ENCODE data around the gene PNISR. TPM values are rescaled to one million over a fixed set of nuclear protein-coding genes. Genes with fewer than 3 reads are reported as not detected.

The PNISR gene
- total and polyA plus RNA-seq, 4 donors, result 9.8 to 88.7 (median 48.3) TPM

DNA sequence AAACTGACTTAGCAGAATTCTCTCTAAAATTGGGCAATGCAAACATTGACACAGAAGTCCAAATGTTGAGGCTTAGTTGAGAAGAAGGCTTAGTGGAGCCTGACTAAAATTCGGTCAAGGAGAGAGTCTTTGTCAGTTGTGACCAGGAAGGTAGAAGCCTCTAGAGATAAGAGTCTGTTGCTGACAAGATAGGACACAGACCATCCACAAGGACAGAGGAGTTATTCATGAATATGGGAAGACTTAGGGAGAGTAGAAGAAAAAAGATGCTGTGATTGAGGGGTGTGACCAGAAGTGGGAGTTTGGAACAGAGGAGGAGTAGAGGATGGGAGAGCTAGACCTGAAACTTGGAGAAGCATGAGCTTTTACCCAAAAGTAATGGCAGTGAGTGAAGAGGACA, 68.5 kb downstream of the PNISR start:
- H3K9ac ChIP-seq (ENCODE audit: low read depth in 1 of 2, low read length in 2 of 2), result no peak overlapping the region
- H3K4me3 ChIP-seq (ENCODE audit: low read depth in 1 of 3, low read length in 3 of 3), result no peak overlapping the region
- no peaks in the 10 kb centered on the region for H3K4me1 ChIP-seq (ENCODE audit: control insufficient read depth in 4 of 4, insufficient read depth in 4 of 4, low read length in 3 of 4)
- no peak overlapping the region for H3K27ac ChIP-seq (ENCODE audit: low read depth in 1 of 2, low read length in 2 of 2)
- H3K27me3 ChIP-seq (ENCODE audit: control insufficient read depth in 4 of 4, insufficient read depth in 4 of 4, low read length in 3 of 4), result peaks cover 0 to 5% (median 1%) of the 10 kb centered on the region in 4 donors
- TF ChIP-seq, protein P1, sequence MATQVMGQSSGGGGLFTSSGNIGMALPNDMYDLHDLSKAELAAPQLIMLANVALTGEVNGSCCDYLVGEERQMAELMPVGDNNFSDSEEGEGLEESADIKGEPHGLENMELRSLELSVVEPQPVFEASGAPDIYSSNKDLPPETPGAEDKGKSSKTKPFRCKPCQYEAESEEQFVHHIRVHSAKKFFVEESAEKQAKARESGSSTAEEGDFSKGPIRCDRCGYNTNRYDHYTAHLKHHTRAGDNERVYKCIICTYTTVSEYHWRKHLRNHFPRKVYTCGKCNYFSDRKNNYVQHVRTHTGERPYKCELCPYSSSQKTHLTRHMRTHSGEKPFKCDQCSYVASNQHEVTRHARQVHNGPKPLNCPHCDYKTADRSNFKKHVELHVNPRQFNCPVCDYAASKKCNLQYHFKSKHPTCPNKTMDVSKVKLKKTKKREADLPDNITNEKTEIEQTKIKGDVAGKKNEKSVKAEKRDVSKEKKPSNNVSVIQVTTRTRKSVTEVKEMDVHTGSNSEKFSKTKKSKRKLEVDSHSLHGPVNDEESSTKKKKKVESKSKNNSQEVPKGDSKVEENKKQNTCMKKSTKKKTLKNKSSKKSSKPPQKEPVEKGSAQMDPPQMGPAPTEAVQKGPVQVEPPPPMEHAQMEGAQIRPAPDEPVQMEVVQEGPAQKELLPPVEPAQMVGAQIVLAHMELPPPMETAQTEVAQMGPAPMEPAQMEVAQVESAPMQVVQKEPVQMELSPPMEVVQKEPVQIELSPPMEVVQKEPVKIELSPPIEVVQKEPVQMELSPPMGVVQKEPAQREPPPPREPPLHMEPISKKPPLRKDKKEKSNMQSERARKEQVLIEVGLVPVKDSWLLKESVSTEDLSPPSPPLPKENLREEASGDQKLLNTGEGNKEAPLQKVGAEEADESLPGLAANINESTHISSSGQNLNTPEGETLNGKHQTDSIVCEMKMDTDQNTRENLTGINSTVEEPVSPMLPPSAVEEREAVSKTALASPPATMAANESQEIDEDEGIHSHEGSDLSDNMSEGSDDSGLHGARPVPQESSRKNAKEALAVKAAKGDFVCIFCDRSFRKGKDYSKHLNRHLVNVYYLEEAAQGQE (IDR thresholded peaks at IDR 0.05), result no peak
- TF ChIP-seq HNF4G (IDR thresholded peaks at IDR 0.05) (no peak), RXRA (IDR thresholded peaks at IDR 0.05) (no peak), TAF1 (conservative IDR thresholded peaks at IDR 0.05) (no peak), NR2F2 (IDR thresholded peaks at IDR 0.05) (no peak), EGR1 (IDR thresholded peaks at IDR 0.05; ENCODE audit: low read depth in 2 of 2) (no peak), SP1 (IDR thresholded peaks at IDR 0.05) (no peak), YY1 (IDR thresholded peaks at IDR 0.05) (no peak), GABPA (IDR thresholded peaks at IDR 0.05 in 1 of 2, conservative IDR thresholded peaks at IDR 0.05 in 1 of 2) (no peak)
- no peaks in the 10 kb centered on the region for H3K36me3 ChIP-seq (ENCODE audit: control insufficient read depth in 4 of 4, insufficient read depth in 3 of 4, low read depth in 1 of 4, low read length in 3 of 4)
- H3K9me3 ChIP-seq (ENCODE audit: control insufficient read depth in 4 of 4, low read length in 3 of 4), result no peaks in the 10 kb centered on the region
- no peak for DNase-seq (ENCODE audit: low spot score)
- 73% methylated on average over 1 of the region's 1 CpG for WGBS

GRCh38 chr6:99354983-99355382, 70.1 kb downstream of the PNISR start:
- no peak overlapping the region for H3K4me3 ChIP-seq (ENCODE audit: low read depth in 1 of 3, low read length in 3 of 3)
- H3K9ac ChIP-seq (ENCODE audit: low read depth in 1 of 2, low read length in 2 of 2), result no peak overlapping the region
- H3K27ac ChIP-seq (ENCODE audit: low read depth in 1 of 2, low read length in 2 of 2), result no peak overlapping the region
- TF ChIP-seq HNF4A (conservative IDR thresholded peaks at IDR 0.05), result no peak
- no peak for TF ChIP-seq SP1 (IDR thresholded peaks at IDR 0.05)
- TF ChIP-seq ZBTB33 (IDR thresholded peaks at IDR 0.05), result no peak
- no peak for TF ChIP-seq GABPA (IDR thresholded peaks at IDR 0.05 in 1 of 2, conservative IDR thresholded peaks at IDR 0.05 in 1 of 2)
- TF ChIP-seq RAD21 (IDR thresholded peaks at IDR 0.05), result no peak
- peaks cover under 1 to 3% (median 2%) of the 10 kb centered on the region in 4 donors for H3K4me1 ChIP-seq (ENCODE audit: control insufficient read depth in 4 of 4, insufficient read depth in 4 of 4, low read length in 3 of 4)
- no peak for DNase-seq (ENCODE audit: low spot score)
- no peaks in the 10 kb centered on the region for H3K9me3 ChIP-seq (ENCODE audit: control insufficient read depth in 4 of 4, low read length in 3 of 4)
- no peaks in the 10 kb centered on the region for H3K36me3 ChIP-seq (ENCODE audit: control insufficient read depth in 4 of 4, insufficient read depth in 3 of 4, low read depth in 1 of 4, low read length in 3 of 4)
- peaks cover 0 to 7% (median 2%) of the 10 kb centered on the region in 4 donors for H3K27me3 ChIP-seq (ENCODE audit: control insufficient read depth in 4 of 4, insufficient read depth in 4 of 4, low read length in 3 of 4)
- WGBS, result 68% methylated on average over 4 of the region's 4 CpGs

DNA sequence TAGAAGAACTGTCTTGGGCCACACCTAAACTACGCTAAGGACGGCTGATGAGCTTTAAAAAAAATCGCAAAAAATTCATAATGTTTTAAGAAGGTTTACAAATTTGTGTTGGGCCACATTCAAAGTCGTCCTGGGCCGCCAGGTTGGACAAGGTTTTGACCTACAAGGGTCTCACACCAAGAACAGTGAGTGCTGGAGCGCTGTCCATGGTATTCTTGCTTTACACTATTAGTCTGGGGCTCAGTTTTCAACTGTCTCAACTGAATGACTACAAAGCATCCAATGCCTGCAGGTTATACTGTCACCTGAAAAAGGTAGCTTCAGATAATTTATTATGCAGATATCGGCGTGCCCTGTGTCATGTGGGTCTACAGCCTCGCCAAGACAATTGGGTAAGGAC, 72.0 kb downstream of the PNISR start:
- Histone ChIP-seq H3K27me3 (ENCODE audit: control insufficient read depth in 4 of 4, insufficient read depth in 4 of 4, low read length in 3 of 4) (peaks cover 0 to 7% (median 2%) of the 10 kb centered on the region in 4 donors), H3K9me3 (ENCODE audit: control insufficient read depth in 4 of 4, low read length in 3 of 4) (no peaks in the 10 kb centered on the region), H3K4me3 (ENCODE audit: low read depth in 1 of 3, low read length in 3 of 3) (no peak overlapping the region), H3K36me3 (ENCODE audit: control insufficient read depth in 4 of 4, insufficient read depth in 3 of 4, low read depth in 1 of 4, low read length in 3 of 4) (no peaks in the 10 kb centered on the region), H3K27ac (ENCODE audit: low read depth in 1 of 2, low read length in 2 of 2) (no peak overlapping the region), H3K9ac (ENCODE audit: low read depth in 1 of 2, low read length in 2 of 2) (no peak overlapping the region), H3K4me1 (ENCODE audit: control insufficient read depth in 4 of 4, insufficient read depth in 4 of 4, low read length in 3 of 4) (peaks cover 4 to 10% (median 7%) of the 10 kb centered on the region in 4 donors)
- no peak for DNase-seq (ENCODE audit: low spot score)
- 71% methylated on average over 9 of the region's 9 CpGs for WGBS
- TF ChIP-seq, protein P1 (IDR thresholded peaks at IDR 0.05), result peak; percentile 77
- TF ChIP-seq YY1 (IDR thresholded peaks at IDR 0.05) (no peak), HNF4A (conservative IDR thresholded peaks at IDR 0.05) (no peak), NR2F2 (IDR thresholded peaks at IDR 0.05) (no peak), CTCF (IDR thresholded peaks at IDR 0.05; ENCODE audit: low read depth, low read length, missing input control) (no peak), HNF4G (IDR thresholded peaks at IDR 0.05) (no peak), FOXA1 (IDR thresholded peaks at IDR 0.05) (no peak), TAF1 (conservative IDR thresholded peaks at IDR 0.05) (no peak)

Measured in liver (tissue), 9 donors.